ENCODE results near the gene SHPK.

DNA sequence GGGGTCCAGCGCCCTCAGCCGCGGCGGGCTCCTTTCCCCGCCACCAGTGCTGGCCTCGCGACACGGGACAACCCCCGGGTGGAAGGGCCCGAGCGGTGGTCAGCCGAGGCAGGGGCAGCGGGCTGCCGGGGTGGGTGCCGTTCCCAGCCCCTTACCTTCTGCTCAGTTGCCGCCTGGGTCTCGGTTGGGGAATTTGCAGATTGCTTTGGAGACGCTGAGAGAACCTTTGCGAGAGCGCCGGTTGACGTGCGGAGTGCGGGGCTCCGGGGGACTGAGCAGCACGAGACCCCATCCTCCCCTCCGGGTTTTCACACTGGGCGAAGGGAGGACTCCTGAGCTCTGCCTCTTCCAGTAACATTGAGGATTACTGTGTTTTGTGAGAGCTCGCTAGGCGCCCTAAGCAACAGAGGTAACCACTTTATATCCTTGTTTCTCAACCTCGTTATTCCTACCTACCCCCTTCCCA, 891 bp upstream of the SHPK start:
- TF ChIP-seq, protein P1, sequence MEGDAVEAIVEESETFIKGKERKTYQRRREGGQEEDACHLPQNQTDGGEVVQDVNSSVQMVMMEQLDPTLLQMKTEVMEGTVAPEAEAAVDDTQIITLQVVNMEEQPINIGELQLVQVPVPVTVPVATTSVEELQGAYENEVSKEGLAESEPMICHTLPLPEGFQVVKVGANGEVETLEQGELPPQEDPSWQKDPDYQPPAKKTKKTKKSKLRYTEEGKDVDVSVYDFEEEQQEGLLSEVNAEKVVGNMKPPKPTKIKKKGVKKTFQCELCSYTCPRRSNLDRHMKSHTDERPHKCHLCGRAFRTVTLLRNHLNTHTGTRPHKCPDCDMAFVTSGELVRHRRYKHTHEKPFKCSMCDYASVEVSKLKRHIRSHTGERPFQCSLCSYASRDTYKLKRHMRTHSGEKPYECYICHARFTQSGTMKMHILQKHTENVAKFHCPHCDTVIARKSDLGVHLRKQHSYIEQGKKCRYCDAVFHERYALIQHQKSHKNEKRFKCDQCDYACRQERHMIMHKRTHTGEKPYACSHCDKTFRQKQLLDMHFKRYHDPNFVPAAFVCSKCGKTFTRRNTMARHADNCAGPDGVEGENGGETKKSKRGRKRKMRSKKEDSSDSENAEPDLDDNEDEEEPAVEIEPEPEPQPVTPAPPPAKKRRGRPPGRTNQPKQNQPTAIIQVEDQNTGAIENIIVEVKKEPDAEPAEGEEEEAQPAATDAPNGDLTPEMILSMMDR (conservative IDR thresholded peaks at IDR 0.05), result no peak
- no peak for TF ChIP-seq EZH2 (IDR thresholded peaks at IDR 0.05; ENCODE audit: low read depth)

Measured in PC-9 (cell line).